GM12865 (cell line): ENCODE data around the gene ALPK3.

Experiments used
- DNase-seq: peaks from one replicate; pipeline ENCODE4 v3.0.0; 2010; ENCODE audit warnings: low read depth
- H3K4me3 ChIP-seq: 2 replicates; pipeline ENCODE4 v1.5.1; 2011; ENCODE audit warnings: mild to moderate bottlenecking, low read depth, low read length, control low read depth
- TF ChIP-seq, protein P1 (sequence below): IDR thresholded peaks from 2 replicates; pipeline ENCODE4 v1.5.1; 2011; ENCODE audit warnings: low read length, control low read depth, low read depth, inconsistent platforms; ENCODE audit not compliant: insufficient read depth; ENCODE audit errors: missing control alignments

The ALPK3 gene

GRCh38 chr15:84911879-84912660 lies 94.9 kb downstream of the ALPK3 start:
- DNase-seq, result no peak
- no peak overlapping the region for H3K4me3 ChIP-seq
- TF ChIP-seq, protein P1, sequence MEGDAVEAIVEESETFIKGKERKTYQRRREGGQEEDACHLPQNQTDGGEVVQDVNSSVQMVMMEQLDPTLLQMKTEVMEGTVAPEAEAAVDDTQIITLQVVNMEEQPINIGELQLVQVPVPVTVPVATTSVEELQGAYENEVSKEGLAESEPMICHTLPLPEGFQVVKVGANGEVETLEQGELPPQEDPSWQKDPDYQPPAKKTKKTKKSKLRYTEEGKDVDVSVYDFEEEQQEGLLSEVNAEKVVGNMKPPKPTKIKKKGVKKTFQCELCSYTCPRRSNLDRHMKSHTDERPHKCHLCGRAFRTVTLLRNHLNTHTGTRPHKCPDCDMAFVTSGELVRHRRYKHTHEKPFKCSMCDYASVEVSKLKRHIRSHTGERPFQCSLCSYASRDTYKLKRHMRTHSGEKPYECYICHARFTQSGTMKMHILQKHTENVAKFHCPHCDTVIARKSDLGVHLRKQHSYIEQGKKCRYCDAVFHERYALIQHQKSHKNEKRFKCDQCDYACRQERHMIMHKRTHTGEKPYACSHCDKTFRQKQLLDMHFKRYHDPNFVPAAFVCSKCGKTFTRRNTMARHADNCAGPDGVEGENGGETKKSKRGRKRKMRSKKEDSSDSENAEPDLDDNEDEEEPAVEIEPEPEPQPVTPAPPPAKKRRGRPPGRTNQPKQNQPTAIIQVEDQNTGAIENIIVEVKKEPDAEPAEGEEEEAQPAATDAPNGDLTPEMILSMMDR, result no peak

- no peak for DNase-seq
- H3K4me3 ChIP-seq, result no peak overlapping the region
- TF ChIP-seq, protein P1, result no peak
These were observed 96.2 kb downstream of the ALPK3 start for GRCh38 chr15:84913360-84913723.

GRCh38 chr15:84914351-84914750 lies 97.2 kb downstream of the ALPK3 start:
- H3K4me3 ChIP-seq, result peak overlapping the region; percentile 43
- DNase-seq, result no peak

DNA sequence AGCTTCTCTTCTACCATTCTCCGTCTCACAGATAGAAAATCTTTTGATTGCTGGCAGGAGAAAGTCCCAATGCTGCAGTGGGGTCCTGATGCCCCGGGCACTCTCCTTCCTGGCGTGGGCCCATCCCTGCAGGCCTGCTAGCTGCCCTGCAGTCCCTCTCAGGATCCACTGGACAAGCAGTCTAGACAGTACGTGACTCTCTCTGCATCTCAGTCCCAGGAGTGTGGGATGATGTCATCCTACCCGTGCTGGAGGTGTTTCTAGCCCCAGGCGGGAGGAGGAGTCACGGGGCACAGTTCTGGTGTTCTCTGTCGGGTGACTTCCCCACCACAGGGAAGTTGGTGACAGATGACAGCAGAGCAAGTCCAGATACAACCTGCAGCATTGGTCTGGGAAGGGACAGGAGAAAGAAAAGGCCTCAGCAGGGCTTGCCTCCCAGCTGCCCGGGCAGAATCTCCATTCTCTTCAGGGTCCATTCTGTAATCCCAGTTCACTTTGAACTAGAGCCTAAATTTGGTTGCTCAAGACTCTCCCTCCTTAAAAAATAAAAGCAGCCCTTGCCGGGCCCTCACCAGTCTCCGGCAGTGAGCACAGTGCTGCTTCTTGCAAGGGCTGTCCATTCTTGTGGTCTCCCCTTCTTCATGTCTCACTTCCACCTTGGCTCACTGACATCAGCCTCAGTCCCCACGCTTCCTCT lies 97.9 kb downstream of the ALPK3 start:
- TF ChIP-seq, protein P1, result no peak
- peak; percentile 63 for DNase-seq
- peak overlapping the region; percentile 43 for H3K4me3 ChIP-seq

More at GRCh38 chr15:84914351-84914750, 97.2 kb downstream of the ALPK3 start:
- TF ChIP-seq, protein P1, result no peak

DNA sequence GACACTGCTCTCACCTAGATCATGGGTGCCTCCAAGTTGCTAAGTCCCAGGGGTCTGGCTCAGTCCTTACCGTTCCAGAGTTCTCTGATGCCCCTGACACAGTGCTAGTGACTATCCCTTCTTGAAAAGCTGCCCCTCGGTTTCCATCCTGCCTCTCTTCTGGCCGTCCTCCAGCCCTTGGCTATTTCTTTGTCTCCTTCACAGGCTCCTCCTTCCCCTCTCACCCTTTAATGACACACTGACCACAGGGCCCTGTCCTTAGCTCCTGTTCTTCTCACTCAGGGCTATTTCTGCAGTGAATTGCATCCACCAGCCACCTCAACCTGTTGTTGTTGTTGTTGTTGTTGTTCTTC lies 98.4 kb downstream of the ALPK3 start:
- no peak overlapping the region for H3K4me3 ChIP-seq
- DNase-seq, result no peak
- TF ChIP-seq, protein P1, result no peak

GRCh38 chr15:84917452-84917851 lies 100.3 kb downstream of the ALPK3 start:
- no peak for DNase-seq
- TF ChIP-seq, protein P1, result no peak
- no peak overlapping the region for H3K4me3 ChIP-seq

- TF ChIP-seq, protein P1, result no peak
- H3K4me3 ChIP-seq, result no peak overlapping the region
- DNase-seq, result no peak
These were observed 102.0 kb downstream of the ALPK3 start for GRCh38 chr15:84919106-84919667.
